ENCODE results near the gene CDSN.
A peak's percentile ranks its signal among the peaks of the same experiment; 100 is the strongest.

Gene CDSN

DNA sequence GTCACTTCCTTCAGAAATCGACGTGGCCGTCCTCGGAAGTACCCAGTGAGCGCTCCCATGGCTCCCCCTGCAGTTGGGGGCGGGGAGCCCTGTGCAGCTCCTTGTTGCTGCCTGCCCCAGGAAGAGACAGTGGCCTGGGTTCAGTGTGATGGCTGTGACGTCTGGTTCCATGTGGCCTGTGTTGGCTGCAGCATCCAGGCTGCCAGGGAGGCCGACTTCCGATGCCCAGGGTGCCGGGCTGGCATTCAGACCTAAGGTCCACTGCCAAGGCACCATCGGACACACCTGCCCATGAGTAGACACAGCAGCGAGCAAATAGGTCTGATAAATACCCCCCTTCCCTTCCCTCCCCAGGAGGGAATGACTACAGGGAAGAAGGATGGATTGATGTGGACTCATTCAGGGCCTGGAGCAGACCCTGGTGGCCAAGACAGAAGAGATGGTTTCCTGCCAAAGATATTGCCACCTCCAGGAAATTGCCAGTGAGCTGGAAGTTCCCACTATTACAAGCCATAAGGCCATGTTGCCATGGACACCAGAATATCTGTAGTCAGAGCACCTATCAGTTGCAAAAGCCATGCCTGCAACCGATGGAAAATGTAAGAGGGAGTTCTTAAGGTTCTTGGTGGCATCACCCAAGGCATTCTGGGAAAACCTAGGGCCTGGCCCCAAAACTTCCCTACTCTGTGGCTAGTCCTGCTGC is 42.4 kb upstream of the CDSN start:
- TF ChIP-seq, protein P1, sequence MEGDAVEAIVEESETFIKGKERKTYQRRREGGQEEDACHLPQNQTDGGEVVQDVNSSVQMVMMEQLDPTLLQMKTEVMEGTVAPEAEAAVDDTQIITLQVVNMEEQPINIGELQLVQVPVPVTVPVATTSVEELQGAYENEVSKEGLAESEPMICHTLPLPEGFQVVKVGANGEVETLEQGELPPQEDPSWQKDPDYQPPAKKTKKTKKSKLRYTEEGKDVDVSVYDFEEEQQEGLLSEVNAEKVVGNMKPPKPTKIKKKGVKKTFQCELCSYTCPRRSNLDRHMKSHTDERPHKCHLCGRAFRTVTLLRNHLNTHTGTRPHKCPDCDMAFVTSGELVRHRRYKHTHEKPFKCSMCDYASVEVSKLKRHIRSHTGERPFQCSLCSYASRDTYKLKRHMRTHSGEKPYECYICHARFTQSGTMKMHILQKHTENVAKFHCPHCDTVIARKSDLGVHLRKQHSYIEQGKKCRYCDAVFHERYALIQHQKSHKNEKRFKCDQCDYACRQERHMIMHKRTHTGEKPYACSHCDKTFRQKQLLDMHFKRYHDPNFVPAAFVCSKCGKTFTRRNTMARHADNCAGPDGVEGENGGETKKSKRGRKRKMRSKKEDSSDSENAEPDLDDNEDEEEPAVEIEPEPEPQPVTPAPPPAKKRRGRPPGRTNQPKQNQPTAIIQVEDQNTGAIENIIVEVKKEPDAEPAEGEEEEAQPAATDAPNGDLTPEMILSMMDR (conservative IDR thresholded peaks at IDR 0.05; ENCODE audit: low read depth, low read length), result no peak
- no peak for DNase-seq (ENCODE audit: low read depth)
- H3K4me3 ChIP-seq (ENCODE audit: low read length), result no peak overlapping the region

DNA sequence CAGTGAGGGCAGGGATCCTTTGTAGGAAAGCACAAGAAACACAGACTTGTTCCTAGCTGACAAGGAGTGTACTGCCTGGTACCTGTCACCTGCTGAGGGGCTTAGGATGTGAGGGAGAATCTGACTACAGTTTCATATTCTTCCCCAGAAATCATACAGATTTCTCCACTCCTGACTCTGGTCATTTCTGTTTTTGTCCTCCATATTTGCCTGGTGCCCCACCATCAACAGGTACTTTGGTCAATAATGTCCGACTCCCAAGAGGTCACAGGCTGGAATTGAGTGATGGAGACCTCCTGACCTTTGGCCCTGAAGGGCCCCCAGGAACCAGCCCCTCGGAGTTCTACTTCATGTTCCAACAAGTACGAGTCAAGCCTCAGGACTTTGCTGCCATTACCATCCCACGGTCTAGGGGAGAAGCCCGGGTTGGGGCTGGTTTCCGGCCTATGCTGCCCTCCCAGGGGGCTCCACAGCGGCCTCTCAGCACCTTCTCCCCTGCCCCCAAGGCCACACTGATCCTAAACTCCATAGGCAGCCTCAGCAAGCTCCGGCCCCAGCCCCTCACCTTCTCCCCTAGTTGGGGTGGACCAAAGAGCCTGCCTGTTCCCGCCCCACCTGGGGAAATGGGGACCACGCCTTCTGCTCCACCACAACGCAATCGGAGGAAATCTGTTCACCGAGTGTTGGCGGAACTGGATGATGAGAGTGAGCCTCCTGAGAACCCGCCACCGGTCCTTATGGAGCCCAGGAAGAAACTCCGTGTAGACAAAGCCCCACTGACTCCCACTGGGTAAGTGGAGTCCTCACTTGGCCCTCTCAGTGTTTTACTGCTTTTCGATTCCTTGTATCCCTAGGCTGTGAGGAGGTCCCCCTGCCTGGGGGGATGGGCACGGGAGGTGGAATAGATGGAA is 41.2 kb upstream of the CDSN start:
- no peak for DNase-seq (ENCODE audit: low read depth)
- TF ChIP-seq, protein P1 (conservative IDR thresholded peaks at IDR 0.05; ENCODE audit: low read depth, low read length), result no peak
- H3K4me3 ChIP-seq (ENCODE audit: low read length), result no peak overlapping the region

DNA sequence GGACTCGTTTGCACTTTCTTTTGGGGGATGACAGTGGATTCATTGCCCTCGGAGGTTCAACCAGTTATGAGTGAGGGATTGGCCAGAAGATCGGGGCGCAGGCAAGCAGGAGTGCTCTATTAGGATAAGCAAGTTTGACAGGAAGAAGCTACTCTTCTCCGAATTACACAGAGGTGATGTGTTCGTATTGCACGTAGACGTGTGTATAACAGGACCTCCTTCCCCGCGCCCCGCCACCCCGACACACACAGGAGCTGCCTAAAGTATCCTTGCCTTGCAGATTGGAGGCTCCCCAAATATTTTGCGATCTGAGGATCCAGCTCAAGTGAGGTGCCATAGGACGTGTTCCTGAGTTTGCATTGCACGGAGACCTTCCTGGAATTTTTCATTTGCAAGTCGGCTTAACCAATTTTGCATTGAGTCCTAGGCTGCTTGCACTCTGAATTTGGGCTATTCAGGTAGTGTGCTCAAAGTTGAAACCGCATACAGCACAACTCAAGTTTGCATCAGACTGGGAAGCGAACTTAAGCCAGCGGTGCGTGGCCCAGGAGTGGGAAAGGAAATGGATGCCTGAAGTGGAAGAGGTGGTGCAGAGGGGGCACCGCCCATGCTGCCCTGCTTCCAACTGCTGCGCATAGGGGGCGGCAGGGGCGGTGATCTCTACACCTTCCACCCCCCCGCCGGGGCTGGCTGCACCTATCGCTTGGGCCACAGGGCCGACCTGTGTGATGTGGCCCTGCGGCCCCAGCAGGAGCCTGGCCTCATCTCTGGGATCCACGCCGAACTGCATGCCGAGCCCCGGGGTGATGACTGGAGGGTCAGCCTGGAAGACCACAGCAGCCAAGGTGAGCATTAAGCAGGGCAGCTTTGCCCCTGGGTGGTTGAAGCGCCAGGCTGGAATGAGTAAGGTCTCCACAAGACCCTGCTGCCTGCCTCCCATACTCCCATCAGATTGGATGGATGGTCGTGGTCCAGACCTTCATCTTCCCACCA is 38.9 kb upstream of the CDSN start:
- H3K4me3 ChIP-seq (ENCODE audit: low read length), result peak overlapping the region; percentile 81
- no peak for DNase-seq (ENCODE audit: low read depth)
- TF ChIP-seq, protein P1 (conservative IDR thresholded peaks at IDR 0.05; ENCODE audit: low read depth, low read length), result peak; percentile 13

DNA sequence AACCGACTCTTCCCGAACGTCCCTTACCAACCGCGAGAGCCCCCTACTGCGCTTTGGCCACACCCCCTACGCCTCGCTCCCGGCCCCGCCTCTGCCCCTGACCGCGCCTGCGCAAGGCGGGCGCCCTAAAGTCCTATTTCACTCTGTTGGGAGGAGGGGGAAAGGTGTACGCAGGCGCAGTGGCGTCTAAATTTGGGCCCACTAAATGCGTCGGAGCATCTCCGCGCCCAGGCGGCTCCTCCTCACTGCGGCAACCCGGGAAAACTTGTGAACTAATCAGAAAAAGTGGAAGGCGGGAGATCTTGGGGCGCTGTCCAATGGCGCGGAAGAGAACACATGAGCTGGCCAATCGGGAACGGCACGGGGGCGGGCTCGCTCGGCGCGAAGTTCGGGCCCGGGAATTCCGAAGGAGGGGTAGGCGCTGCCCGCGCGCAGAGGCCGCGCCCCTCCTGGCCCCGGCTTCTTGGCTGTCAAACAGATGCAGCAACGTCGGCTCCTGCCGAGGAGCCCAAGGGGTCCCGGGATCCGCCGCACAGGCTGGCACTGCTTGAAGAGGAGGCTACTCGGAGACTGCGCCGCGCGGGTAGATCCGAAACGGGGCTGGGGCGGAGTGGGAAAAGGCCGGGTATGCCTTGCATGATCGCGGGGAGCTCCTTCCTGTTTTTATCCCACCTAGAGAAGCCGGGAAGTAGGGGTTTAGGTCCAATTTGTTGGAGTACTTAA is 38.1 kb upstream of the CDSN start, which contains the start of gene TCF19:
TCF19 (plus strand) TSS at position 450 of the 723 bp plus-strand sequence. CDS start 881 bp downstream, outside the sequence.
- TF ChIP-seq, protein P1 (conservative IDR thresholded peaks at IDR 0.05; ENCODE audit: low read depth, low read length), result no peak

DNA sequence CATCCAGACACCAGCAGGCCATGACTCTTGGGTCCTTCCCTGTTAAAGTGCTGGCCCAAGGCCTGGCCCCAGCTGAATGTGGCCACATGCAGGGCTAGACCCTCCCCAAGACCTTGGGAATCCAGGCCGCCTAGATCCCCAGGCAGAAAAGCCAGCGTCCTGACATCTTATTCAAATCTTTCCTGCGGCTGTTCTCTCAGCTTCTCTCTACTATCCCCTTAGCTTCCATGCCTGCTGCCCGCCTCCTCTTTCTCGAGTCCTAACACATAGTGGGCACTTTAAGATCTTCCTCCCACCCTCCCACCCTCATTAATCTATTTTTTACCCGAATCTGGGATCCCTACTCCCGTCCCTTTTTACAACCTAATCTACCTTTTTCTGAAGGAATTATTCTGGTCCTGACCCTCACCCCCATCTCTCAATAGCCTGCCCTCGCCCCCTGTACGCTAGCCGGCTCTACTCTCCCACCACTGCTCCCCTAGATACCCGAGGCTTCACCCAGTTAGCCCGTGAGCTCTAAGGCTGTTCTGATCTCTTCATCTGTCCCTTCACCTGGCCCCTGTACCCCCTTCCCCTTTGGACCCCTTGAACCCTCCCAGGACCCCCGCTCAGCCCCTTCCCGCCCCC is 37.4 kb upstream of the CDSN start, which contains the start of gene CCHCR1:
CCHCR1 (minus strand) TSS at position 290 of the 627 bp plus-strand sequence; CDS start at position 88, 202 bp downstream.
- H3K4me3 ChIP-seq (ENCODE audit: low read length), result peak within 1 kb of the TSS; percentile 81
- TF ChIP-seq, protein P1 (conservative IDR thresholded peaks at IDR 0.05; ENCODE audit: low read depth, low read length), result no peak
- DNase-seq (ENCODE audit: low read depth), result no peak

More for the DNA sequence above, 38.1 kb upstream of the CDSN start, which contains the start of gene TCF19:
- DNase-seq (ENCODE audit: low read depth), result peak; percentile 94
- H3K4me3 ChIP-seq (ENCODE audit: low read length), result peak within 1 kb of the TSS; percentile 81

Measured in retinal pigment epithelial cell (primary cell).